ENCODE measurements around the gene PEX7.
"Not testable (repeated sequence)": the region's sequence is repeated elsewhere in the genome, so short reads cannot be mapped to it uniquely, and the experiment has no call there.

Gene PEX7

DNA sequence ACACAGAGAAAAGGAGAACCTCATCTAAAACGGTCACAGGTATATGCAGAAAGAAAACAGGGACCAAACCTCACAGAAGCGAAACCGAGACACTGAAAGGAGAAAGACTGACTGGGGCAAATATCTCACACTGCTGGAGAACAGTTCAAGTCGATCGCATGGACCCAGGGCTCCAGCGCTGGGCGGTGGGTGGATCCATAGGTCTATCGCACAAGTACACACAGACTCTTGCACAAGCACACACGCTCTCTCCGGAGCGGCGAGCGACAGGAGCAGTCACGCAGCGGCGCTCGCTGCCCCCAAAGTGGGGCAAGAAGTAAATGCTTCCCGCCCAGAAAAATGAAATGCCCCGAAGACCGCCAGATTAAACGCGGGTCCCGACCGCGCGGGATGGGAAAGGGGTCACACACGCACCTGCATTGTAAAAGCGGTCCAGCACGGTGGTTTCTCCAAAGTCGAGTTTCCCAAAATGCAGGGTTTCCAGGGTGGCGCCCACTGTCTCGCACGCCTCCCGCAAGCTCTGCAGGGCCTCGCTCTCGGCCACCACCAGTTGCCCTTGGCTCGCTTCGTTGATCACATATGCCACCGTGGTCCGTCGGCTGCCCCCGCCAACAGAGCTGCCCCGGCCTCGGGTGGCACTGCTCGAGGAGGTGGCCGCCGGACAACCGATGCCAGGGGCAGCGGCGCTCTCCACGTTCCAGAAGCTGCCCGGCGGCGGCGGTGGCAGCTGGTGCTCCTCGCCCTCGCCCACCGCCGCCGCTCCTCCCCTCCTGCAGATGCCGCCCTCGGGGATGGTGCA is 30.9 kb upstream of the PEX7 start:
- peak; percentile 35 for DNase-seq

GRCh38 chr6:136792095-136792409 is 30.3 kb upstream of the PEX7 start:
- no peak for DNase-seq

DNA sequence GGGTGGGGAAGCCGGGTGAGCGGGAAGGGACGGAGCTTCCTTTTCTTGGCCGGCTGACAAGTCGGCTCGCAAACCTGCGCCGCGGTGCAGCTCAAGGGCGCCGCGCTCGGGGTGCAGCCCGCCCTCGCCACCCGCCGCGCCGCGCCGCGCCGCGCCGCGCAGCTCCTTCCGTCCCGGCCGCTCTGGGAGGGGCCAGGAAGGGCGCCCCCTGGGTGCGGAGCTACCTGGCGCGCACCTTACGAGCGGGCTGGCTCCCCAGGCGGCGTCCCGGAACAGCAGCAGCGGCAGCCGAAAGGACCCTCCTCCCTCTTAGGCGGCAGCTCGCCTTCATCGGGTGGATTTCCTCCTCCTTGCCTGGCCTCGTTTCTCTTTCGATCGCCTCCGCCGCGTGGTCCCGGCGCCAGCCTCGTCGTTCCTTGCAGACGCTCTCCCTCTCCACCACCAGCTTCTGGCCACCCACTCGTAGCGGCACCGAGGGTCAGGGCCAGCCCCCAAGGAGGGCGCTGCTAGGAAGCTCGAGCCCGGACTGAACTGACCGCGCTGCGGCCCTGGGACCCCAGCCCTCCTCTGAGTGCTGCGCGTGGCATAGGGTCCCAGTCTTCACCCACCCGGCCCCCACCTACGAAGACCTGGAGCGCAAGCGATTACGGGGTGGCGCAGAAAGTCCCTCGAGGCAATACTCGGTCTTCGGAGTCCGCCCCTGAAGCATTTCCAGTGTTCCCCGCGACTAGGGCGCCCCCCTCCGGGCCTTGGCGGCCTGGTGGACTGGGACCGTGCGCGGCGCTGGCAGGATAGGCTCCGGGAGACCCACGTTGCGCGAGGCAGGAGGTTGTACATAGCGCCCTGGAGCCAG is 29.8 kb upstream of the PEX7 start, which contains the start of gene MAP3K5:
TSS of gene MAP3K5 (minus strand) at position 68 of the 853 bp plus-strand sequence. CDS start 320 bp downstream, outside the sequence.
- peak; percentile 95 for DNase-seq

DNA sequence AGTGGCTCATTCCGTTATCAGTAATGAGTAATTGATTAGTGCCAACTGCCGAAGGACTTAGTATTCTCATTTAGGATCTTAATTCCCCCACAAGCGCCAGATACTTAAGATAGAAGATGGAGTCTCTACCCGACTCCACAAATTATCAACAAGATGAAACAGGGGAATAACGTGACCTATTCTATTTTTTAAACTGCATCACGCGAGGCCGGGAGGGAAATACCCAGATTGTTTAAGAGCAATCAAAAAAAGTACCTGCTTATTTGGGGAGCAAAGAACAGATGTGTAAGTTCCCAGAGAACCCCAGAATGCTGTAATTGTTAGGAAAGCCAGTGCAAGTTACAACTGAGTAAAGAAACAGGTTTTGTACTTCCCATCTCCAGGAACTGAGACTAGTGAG is 29.0 kb upstream of the PEX7 start:
- no peak for DNase-seq

DNA sequence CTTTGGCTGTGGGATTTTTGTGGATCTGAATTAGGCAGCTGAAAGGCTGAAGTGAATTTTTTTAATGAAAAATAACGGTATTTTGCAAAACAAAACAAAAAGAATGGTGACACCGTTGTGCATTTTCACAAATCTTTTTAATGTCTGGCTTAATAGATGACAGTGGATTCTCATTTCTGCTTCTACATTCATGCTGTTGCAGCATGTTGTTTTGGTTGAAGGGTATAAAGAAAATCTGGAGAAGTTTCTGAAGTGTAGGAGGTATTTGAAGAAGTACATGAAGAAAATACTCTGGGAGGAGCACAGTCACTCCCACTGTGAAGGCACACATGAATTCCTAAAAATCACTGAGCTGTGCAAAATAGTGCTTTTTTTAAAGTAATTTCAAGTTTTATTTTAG is 27.0 kb upstream of the PEX7 start:
- no peak for DNase-seq

- no peak for DNase-seq
Observed at GRCh38 chr6:136795996-136796395, 26.4 kb upstream of the PEX7 start.

GRCh38 chr6:136798044-136798443 is 24.3 kb upstream of the PEX7 start:
- no peak for DNase-seq

- DNase-seq: no peak
Observed at GRCh38 chr6:136801581-136801980, 20.8 kb upstream of the PEX7 start.

DNA sequence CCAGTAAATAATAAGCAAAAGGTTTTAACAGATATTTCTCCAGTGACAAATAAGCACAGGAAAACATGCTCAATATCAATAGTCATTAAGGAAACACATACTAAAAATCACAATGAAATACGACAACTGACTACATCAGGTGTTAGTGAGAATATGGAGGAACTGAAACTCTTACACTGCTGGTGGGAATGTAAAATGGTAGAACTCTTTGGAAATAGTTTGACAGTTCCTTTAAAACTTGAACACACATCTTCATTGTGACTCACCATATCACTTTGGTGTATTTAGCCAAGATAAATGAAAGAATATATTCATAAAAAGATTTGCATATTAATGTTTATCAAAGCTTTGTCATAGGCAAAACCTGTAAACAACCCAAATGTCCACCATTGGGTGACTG is 18.8 kb upstream of the PEX7 start:
- DNase-seq: no peak

DNA sequence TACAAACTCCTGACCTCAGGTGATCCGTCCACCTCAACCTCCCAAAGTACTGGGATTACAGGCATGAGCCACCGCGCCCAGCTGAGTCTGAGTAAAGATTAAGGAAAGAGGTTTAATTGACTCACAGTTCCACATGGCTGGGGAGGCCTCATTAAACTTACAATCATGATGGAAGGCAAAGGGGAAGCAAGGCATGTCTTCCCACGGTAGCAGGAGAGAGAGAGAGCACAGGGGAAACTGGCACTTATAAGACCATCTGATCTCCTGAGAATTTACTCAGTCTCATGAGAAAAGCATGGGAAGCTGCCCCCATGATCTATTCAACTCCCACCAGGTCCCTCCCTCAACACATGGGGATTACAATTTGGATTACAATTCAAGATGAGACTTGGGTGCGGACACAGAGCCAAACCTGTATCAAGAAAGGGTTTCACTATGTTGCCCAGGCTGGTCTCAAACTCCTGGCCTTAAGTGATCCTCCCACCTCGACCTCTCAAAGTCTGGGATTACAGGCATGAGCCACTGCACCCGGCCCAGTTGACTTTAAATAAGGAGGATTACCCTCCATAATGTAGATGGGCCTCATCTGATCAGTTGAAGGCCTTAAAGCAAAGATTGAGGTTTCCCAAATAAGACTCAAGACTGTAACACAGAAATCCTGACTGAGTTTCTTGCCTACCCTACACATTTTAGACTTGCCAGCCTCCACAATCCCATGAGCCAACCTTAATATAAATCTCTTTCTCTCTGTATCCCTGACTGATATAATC is 13.1 kb upstream of the PEX7 start:
- no peak for DNase-seq

- DNase-seq: no peak
Observed at GRCh38 chr6:136811272-136811671, 11.1 kb upstream of the PEX7 start.

DNA sequence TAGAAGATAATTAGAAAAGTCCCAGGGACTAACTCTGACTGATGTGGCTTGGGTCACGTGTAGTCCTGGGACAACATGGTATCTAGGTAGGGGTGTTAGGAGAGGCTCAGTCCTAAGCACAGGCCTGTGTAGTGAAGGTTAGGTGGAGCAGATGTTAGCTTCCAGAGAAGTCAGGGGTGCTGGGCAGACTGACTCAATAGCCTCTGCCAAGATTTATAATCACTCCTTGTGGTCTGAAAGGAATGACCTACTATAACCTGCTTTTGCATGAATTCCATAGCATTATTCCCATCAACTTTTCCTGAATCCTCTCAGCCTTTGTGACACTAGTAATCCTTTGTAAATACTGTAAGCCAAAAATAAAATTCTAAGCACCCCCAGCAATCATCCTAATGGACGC is 10.2 kb upstream of the PEX7 start:
- no peak for DNase-seq

DNA sequence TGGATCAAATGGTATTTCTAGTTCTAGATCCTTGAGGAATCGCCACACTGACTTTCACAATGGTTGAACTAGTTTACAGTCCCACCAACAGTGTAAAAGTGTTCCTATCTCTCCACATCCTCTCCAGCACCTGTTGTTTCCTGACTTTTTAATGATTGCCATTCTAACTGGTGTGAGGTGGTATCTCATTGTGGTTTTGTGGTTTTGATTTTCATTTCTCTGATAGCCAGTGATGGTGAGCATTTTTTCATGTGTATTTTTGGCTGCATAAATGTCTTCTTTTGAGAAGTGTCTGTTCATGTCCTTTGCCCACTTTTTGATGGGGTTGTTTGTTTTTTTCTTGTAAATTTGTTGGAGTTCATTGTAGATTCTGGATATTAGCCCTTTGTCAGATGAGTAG is 6.8 kb upstream of the PEX7 start:
- DNase-seq: not testable (repeated sequence)

- DNase-seq: no peak
Observed at GRCh38 chr6:136816656-136817055, 5.7 kb upstream of the PEX7 start.

GRCh38 chr6:136820561-136820960 is 1.8 kb upstream of the PEX7 start:
- no peak for DNase-seq

DNA sequence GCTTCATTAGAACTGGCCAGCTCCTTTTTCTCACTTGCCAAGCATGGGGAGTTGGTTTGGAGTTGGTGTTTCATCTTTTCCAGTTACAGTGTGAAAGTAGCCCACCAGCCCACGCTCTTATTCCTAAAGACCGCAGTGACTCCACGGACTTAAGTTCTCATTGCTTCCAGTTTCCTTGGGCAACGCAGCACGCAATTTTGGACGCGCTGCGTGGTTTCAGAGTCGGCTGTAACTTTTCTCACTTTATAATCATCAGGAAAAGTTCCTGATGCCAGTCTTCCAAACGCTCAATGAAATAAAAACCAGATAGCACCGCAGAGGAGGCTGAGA is 381 bp upstream of the PEX7 start:
- DNase-seq: no peak

GRCh38 chr6:136823128-136823660 is 802 bp downstream of the PEX7 start:
- DNase-seq: peak; percentile 1

DNA sequence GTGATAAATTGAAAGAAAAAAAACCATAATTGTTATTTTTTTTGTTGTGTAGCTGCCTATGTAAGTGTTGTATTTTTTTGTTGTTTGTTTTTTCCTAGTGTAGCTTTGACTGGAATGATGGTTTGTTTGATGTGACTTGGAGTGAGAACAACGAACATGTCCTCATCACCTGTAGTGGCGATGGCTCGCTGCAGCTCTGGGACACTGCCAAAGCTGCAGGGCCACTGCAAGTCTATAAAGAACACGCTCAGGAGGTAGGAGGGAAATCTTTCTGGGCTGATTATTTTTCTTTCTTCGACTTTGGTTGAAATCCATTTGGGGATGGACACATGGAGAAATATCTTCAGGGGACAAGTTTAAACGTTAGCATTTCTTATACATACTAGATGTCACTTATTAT is 3.8 kb downstream of the PEX7 start:
- no peak for DNase-seq

GRCh38 chr6:136831873-136832562 is 9.6 kb downstream of the PEX7 start:
- DNase-seq: no peak

- DNase-seq: no peak
Observed at GRCh38 chr6:136840276-136841001, 18.0 kb downstream of the PEX7 start.

DNA sequence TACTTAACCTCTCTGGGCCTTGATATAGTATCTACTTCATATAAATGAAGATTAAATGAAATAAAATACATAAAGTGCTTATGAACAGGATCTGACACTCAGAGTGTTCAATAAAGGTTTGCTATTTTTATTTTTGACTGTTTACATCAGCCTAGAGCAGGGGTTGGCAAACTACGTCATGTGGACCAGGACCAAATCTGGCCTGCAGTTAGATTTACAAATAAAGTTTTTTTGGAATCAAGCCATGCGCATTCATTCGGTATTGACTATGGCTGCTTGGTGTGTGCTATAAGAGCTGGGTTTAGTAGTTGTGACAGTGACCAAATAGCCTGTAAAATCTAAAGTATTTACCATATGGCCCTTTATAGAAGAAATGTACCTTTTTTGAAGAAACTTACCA is 20.8 kb downstream of the PEX7 start:
- no peak for DNase-seq

DNA sequence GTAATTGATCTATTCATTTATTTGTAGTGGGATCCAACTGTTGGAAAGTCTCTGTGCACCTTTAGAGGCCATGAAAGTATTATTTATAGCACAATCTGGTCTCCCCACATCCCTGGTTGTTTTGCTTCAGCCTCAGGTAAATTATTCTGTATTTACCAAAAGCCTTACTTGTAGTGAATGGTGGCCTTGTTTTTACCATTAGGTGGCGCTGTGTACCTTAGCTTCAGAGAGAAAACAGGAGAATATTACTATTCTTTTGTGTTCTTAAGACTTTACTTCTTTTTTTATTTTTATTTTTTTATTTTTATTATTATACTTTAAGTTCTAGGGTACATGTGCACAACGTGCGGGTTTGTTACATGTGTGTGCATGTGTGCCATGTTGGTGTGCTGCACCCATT is 23.7 kb downstream of the PEX7 start:
- no peak for DNase-seq

Measured in activated T-cell treated with anti-CD3 and anti-CD28 coated beads for 4 hours (primary cell).